Astrocyte (in vitro differentiated cells and primary cell): ENCODE results near the gene POU6F2. TPM values are rescaled to one million over a fixed set of nuclear protein-coding genes. Genes with fewer than 3 reads are reported as not detected.
A peak's percentile ranks its signal among the peaks of the same experiment; 100 is the strongest.

Experiments
- DNase-seq: peaks from one replicate; pipeline ENCODE4 v3.0.0-alpha.2; 2010; ENCODE audit warnings: low read depth
- FAIRE-seq: peaks from 2 replicates; lab custom pipeline; 2011; peaks lifted over from hg19 to GRCh38; lab: Jason Lieb, UNC
- H2AFZ ChIP-seq: 2 replicates; pipeline ENCODE4 v1.6.0; 2012; ENCODE audit warnings: low read depth, low read length, inconsistent platforms
- H3K27ac ChIP-seq: 2 replicates; pipeline ENCODE4 v1.5.1; 2011; ENCODE audit warnings: low read depth, low read length, inconsistent platforms
- H3K27me3 ChIP-seq: 2 replicates; pipeline ENCODE4 v1.6.0; 2011; ENCODE audit warnings: low read length, inconsistent platforms; ENCODE audit not compliant: insufficient read depth
- H3K36me3 ChIP-seq: 2 replicates; pipeline ENCODE4 v1.5.1; 2011; ENCODE audit warnings: low read length, inconsistent platforms; ENCODE audit not compliant: insufficient read depth
- H3K4me1 ChIP-seq: 2 replicates; pipeline ENCODE4 v1.5.1; 2011; ENCODE audit warnings: low read length, inconsistent platforms; ENCODE audit not compliant: insufficient read depth
- H3K4me2 ChIP-seq: 2 replicates; pipeline ENCODE4 v1.6.0; 2012; ENCODE audit warnings: low read length, inconsistent platforms
- H3K4me3 ChIP-seq: 2 replicates; pipeline ENCODE4 v1.5.1; 2011; ENCODE audit warnings: low read depth, mild to moderate bottlenecking, low read length, inconsistent platforms; ENCODE audit not compliant: insufficient read depth
- H3K79me2 ChIP-seq: 2 replicates; pipeline ENCODE4 v1.6.0; 2012; ENCODE audit warnings: mild to moderate bottlenecking, low read length, inconsistent platforms; ENCODE audit not compliant: insufficient read depth
- H3K9ac ChIP-seq: 2 replicates; pipeline ENCODE4 v1.6.0; 2012; ENCODE audit warnings: mild to moderate bottlenecking, low read length, inconsistent platforms
- H3K9me3 ChIP-seq: 2 replicates; pipeline ENCODE4 v1.5.1; 2012; ENCODE audit warnings: low read depth, mild to moderate bottlenecking, low read length, inconsistent platforms; ENCODE audit not compliant: insufficient read depth
- H4K20me1 ChIP-seq: 2 replicates; pipeline ENCODE4 v1.6.0; 2012; ENCODE audit warnings: low read length, inconsistent platforms; ENCODE audit not compliant: insufficient read depth
- H3K27ac Mint-ChIP-seq: one replicate; pipeline ENCODE4 v1.8.0; 2021; ENCODE audit warnings: mild to moderate bottlenecking, mixed read lengths; ENCODE audit not compliant: unreplicated experiment
- H3K27me3 Mint-ChIP-seq: one replicate; pipeline ENCODE4 v1.8.0; 2021; ENCODE audit warnings: low read depth, mixed read lengths; ENCODE audit not compliant: unreplicated experiment
- H3K36me3 Mint-ChIP-seq: one replicate; pipeline ENCODE4 v1.8.0; 2021; ENCODE audit warnings: low read depth, mixed read lengths; ENCODE audit not compliant: unreplicated experiment
- H3K4me1 Mint-ChIP-seq: one replicate; pipeline ENCODE4 v1.8.0; 2021; ENCODE audit warnings: low read depth, mixed read lengths; ENCODE audit not compliant: unreplicated experiment
- H3K4me3 Mint-ChIP-seq: one replicate; pipeline ENCODE4 v1.8.0; 2021; ENCODE audit warnings: mild to moderate bottlenecking, moderate library complexity, mixed read lengths; ENCODE audit not compliant: unreplicated experiment
- H3K9me3 Mint-ChIP-seq: one replicate; pipeline ENCODE4 v1.8.0; 2021; ENCODE audit warnings: mild to moderate bottlenecking, mixed read lengths; ENCODE audit not compliant: unreplicated experiment
- CTCF ChIP-seq: IDR thresholded peaks from 2 replicates; pipeline ENCODE4 v1.5.1; 2011; ENCODE audit warnings: low read depth, mild to moderate bottlenecking, inconsistent platforms, low read length, moderate library complexity; ENCODE audit not compliant: insufficient read depth
- EZH2 ChIP-seq: IDR thresholded peaks from 2 replicates; pipeline ENCODE4 v1.6.1; 2012; ENCODE audit warnings: mild to moderate bottlenecking, low read length, inconsistent platforms; ENCODE audit not compliant: insufficient read depth
- total RNA-seq: library from RNA; stranded (reverse); gene quantifications from 2 replicates; pipeline ENCODE4 v1.2.1, GENCODE V29; 2021

Gene POU6F2
- total RNA-seq, 1 donor from 2014 or later: 0.45 TPM

- peaks cover 2% of the 10 kb centered on the region for H3K27me3 ChIP-seq
- H3K27ac ChIP-seq: no peak overlapping the region
- Mint-ChIP-seq H3K4me1 (peaks cover 13% of the 10 kb centered on the region), H3K36me3 (no peaks in the 10 kb centered on the region), H3K27me3 (peaks cover 3% of the 10 kb centered on the region), H3K4me3 (no peak overlapping the region), H3K9me3 (no peaks in the 10 kb centered on the region), H3K27ac (peak overlapping the region; percentile 37)
- H3K9ac ChIP-seq: no peak overlapping the region
- FAIRE-seq: no peak
- H3K4me1 ChIP-seq: no peaks in the 10 kb centered on the region
- TF ChIP-seq CTCF (no peak), EZH2 (no peak)
- no peak overlapping the region for H3K4me3 ChIP-seq
- no peak for DNase-seq
- no peaks in the 10 kb centered on the region for H3K9me3 ChIP-seq
- H4K20me1 ChIP-seq: no peaks in the 10 kb centered on the region
- no peaks in the 10 kb centered on the region for H3K79me2 ChIP-seq
- H2AFZ ChIP-seq: no peak overlapping the region
- H3K4me2 ChIP-seq: no peak overlapping the region
- no peaks in the 10 kb centered on the region for H3K36me3 ChIP-seq
These were observed 531.7 kb downstream of the POU6F2 start for GRCh38 chr7:39509436-39509835.

GRCh38 chr7:39509912-39510311 lies 532.2 kb downstream of the POU6F2 start:
- Histone ChIP-seq H3K79me2 (no peaks in the 10 kb centered on the region), H3K4me3 (no peak overlapping the region), H3K4me1 (no peaks in the 10 kb centered on the region), H3K27ac (no peak overlapping the region), H4K20me1 (no peaks in the 10 kb centered on the region), H3K36me3 (no peaks in the 10 kb centered on the region), H3K9me3 (no peaks in the 10 kb centered on the region), H3K4me2 (no peak overlapping the region), H2AFZ (no peak overlapping the region), H3K27me3 (peaks cover 2% of the 10 kb centered on the region), H3K9ac (no peak overlapping the region)
- H3K36me3 Mint-ChIP-seq: no peaks in the 10 kb centered on the region
- no peaks in the 10 kb centered on the region for H3K9me3 Mint-ChIP-seq
- H3K27ac Mint-ChIP-seq: no peak overlapping the region
- DNase-seq: no peak
- TF ChIP-seq EZH2: no peak
- TF ChIP-seq CTCF: no peak
- peaks cover 11% of the 10 kb centered on the region for H3K4me1 Mint-ChIP-seq
- peak overlapping the region; percentile 17 for H3K4me3 Mint-ChIP-seq
- H3K27me3 Mint-ChIP-seq: peaks cover 3% of the 10 kb centered on the region
- no peak for FAIRE-seq

GRCh38 chr7:39510864-39511354 lies 533.2 kb downstream of the POU6F2 start:
- H3K27ac ChIP-seq: no peak overlapping the region
- no peaks in the 10 kb centered on the region for H3K4me1 ChIP-seq
- H3K79me2 ChIP-seq: no peaks in the 10 kb centered on the region
- no peak overlapping the region for H3K9ac ChIP-seq
- peaks cover 11% of the 10 kb centered on the region for H3K4me1 Mint-ChIP-seq
- H3K4me3 Mint-ChIP-seq: no peak overlapping the region
- H3K4me2 ChIP-seq: no peak overlapping the region
- H3K36me3 Mint-ChIP-seq: no peaks in the 10 kb centered on the region
- H3K4me3 ChIP-seq: no peak overlapping the region
- no peaks in the 10 kb centered on the region for H3K36me3 ChIP-seq
- peak overlapping the region; percentile 55 for H3K27ac Mint-ChIP-seq
- H3K27me3 Mint-ChIP-seq: peaks cover 3% of the 10 kb centered on the region
- no peaks in the 10 kb centered on the region for H4K20me1 ChIP-seq
- peak; percentile 78 for DNase-seq
- FAIRE-seq: no peak
- no peaks in the 10 kb centered on the region for H3K9me3 Mint-ChIP-seq
- TF ChIP-seq EZH2 (no peak), CTCF (no peak)
- peaks cover 4% of the 10 kb centered on the region for H3K27me3 ChIP-seq
- no peak overlapping the region for H2AFZ ChIP-seq
- no peaks in the 10 kb centered on the region for H3K9me3 ChIP-seq
